GM19467 (cell line): Measurements from ENCODE around the gene PLAA.
"Not testable (repeated sequence)": the region's sequence is repeated elsewhere in the genome, so short reads cannot be mapped to it uniquely, and the experiment has no call there.

Source experiments
- ATAC-seq: cut with Tn5 transposase; IDR thresholded peaks from one replicate; pipeline ENCODE4 v1.9.1; 2021; ENCODE audit warnings: mild to moderate bottlenecking, moderate library complexity; ENCODE audit not compliant: unreplicated experiment

The PLAA gene

DNA sequence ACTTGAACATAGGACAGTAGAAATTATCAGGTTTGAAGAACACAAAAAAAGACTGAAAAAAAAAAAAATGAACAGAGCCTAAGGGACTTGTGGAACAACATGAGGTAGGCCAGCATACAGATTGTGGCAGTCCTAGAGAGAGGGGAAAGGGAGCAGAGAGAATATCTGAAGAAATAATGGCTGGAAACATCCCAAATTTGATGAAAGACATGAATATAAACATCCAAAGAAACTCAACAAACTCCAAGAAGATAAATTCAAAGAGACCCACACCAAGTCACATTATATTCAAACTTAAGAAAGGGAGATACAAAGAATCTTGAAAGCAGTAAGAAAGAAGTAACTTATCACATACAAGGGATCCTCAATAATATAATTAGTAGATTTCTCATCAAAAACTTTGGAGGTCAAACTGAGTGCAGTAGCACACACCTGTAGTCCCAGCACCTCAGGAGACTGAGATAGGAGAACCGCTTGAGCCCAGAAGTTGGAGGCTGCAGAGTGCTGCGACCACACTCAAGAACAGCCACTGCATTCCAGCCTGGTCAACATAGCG, 9.1 kb downstream of the PLAA start:
- no peak for ATAC-seq

DNA sequence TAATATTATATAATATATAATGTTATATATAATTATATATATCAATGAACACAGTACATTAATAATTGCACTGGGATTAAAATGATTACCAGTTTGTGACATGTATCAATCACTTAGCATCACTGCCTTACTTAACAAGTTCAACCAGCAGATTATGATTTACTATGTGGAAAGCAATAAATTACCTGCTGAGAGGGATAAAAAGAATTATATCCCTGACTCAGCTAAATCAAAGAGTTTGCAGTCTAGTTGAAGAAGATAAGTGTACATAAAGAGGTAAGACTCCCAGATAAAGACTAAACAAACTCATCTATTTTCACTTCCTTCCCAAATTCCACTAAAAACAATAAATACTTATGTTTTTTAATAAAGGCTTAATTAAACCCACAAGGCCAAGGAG, 11.2 kb downstream of the PLAA start:
- ATAC-seq = no peak

GRCh38 chr9:26928902-26929495, 18.0 kb downstream of the PLAA start:
- no peak for ATAC-seq

GRCh38 chr9:26925609-26926008, 21.4 kb downstream of the PLAA start:
- ATAC-seq = no peak

- ATAC-seq = no peak
Observed at GRCh38 chr9:26919698-26920097, 27.3 kb downstream of the PLAA start.

- ATAC-seq = no peak
Observed at GRCh38 chr9:26913138-26913668, 33.8 kb downstream of the PLAA start.

GRCh38 chr9:26904671-26905070, 42.4 kb downstream of the PLAA start:
- ATAC-seq = no peak

DNA sequence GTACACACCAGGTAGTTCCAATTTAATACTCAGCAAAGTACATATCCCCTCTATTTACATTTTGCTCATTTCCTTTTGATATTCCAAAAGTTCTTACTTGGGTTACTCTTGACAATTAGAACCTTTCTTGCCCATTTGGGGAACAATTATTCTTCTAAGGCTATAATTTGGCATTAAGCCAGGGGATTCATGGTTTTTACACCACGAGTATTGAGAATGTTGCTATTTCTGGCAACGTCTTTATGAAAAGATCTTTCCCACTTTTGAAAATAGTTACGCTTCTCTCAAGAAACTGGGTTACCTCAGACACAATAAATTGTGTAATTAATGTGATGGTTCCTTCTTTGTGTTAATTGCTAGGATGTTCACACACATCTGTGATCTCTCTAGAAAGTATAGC, 43.0 kb downstream of the PLAA start:
- ATAC-seq = no peak

GRCh38 chr9:26893030-26893676, 53.9 kb downstream of the PLAA start:
- ATAC-seq = no peak

GRCh38 chr9:26892251-26893029, 54.6 kb downstream of the PLAA start, which contains the start of gene CAAP1:
Gene CAAP1 (minus strand): TSS chr9:26892802. CDS start chr9:26892715, 87 bp downstream.
- peak; percentile 89 for ATAC-seq

DNA sequence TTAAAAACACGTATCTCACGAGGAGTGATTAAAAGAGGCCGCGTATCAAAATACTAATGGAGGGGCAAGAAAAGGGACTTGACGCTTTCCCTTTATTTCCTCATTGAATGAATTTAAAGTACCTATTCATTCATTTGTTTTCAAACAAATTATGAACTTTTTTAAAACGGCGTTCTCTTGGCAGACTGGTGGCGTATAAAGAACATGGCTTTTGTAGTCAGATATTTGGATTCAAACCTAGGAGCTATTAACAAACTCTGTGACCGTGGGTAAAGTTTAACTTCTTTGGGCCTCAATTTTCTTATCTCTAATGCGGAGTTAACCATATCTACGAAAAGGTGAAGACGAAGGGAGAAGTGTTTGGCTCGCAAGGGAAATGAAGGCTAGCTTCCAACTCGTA, 55.3 kb downstream of the PLAA start:
- no peak for ATAC-seq

GRCh38 chr9:26888271-26888670, 58.8 kb downstream of the PLAA start:
- no peak for ATAC-seq

DNA sequence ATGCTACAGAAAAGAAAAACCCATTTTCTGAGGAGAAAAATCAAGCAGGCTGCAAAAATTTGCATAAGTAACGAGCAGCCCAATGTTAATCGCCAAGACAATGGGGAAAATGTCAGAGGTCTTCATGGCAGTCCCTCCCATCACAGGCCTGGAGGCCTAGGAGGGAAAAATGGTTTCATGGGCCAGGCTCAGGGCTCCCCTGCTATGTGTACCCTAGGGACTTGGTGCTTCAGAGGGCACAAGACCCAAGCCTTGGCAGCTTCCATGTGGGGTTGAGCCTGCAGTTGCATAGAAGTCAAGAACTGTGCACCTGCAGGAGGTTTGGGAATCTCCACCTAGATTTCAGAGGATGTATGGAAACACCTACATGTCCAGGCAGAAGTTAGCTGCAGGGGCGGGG, 64.9 kb downstream of the PLAA start:
- ATAC-seq = no peak

- no peak for ATAC-seq
Observed at GRCh38 chr9:26880262-26880661, 66.8 kb downstream of the PLAA start.

DNA sequence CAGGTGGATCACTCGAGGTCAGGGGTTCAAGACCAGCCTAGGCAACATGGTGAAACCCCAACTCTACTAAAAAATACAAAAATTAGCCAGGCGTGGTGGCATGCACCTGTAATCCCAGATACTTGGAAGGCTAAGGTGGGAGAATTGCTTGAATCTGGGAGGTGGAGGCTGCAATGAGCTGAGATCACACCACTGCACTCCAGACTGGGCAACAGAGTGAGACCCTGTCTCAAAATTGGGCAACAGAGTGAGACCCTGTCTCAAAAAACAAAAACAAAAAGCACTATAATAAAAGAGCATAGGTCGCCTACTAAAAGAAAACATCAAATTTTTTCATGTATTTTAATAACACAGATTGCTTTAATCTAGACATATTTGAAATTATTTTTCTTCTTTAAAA, 71.9 kb downstream of the PLAA start:
- ATAC-seq = not testable (repeated sequence)

DNA sequence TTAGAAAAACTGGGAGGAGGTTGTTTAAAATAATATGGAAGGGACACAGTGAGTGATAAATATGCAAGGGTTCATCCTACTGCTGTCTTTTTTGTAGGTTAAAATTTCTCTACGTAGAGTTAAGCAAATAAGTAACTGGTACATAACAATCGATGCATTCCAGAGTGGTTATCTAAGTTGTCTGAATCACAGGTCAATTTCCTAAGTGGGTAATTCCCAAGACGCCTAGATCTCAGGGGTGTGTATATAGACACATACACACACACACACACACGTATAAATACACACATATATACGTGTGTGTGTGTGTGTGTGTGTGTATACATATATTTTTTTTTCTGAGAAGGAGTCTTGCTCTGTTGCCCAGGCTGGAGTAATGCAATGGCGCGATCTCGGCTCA, 76.8 kb downstream of the PLAA start:
- ATAC-seq = no peak

- ATAC-seq = no peak
Observed at GRCh38 chr9:26863074-26863473, 84.0 kb downstream of the PLAA start.

GRCh38 chr9:26856413-26857032, 90.5 kb downstream of the PLAA start:
- peak; percentile 91 for ATAC-seq
